ENCODE results near the gene TALDO1. TPM values are rescaled to one million over a fixed set of nuclear protein-coding genes. Genes with fewer than 3 reads are reported as not detected.

The TALDO1 gene
- total and polyA plus RNA-seq, 2 experiments from 2014 or later: 353 to 402 TPM

- H2AFZ ChIP-seq: no peak overlapping the region
- H3K4me2 ChIP-seq: no peak overlapping the region
- Mint-ChIP-seq H3K36me3 (ENCODE audit: low read depth) (no peaks in the 10 kb centered on the region), H3K4me1 (peaks cover 9% of the 10 kb centered on the region; the same call in 2 of the 3 replicates), H3K27me3 (ENCODE audit: insufficient read depth, low read depth, poor library complexity) (peaks cover 16% of the 10 kb centered on the region), H3K4me3 (no peak overlapping the region), H3K27ac (no peak overlapping the region), H3K9me3 (no peaks in the 10 kb centered on the region; the same call in 2 of the 3 replicates)
- no peaks in the 10 kb centered on the region for H3K79me2 ChIP-seq (replicated peaks; ENCODE audit: insufficient read depth)
- 0 out of 2 replicates have a peak, but pooled peaks cover 19% of the 10 kb centered on the region for H3F3A ChIP-seq (replicated peaks; ENCODE audit: low read depth)
- ATAC-seq (no peak), DNase-seq (ENCODE audit: low spot score) (peak; percentile 53)
- no peaks in the 10 kb centered on the region for H4K20me1 ChIP-seq (replicated peaks; ENCODE audit: insufficient read depth)
- no peaks in the 10 kb centered on the region for H3K9me2 ChIP-seq (ENCODE audit: insufficient read depth)
- no peak overlapping the region for H3K27ac ChIP-seq (ENCODE audit: low read depth)
- TF ChIP-seq EZH2 (IDR thresholded peaks at IDR 0.05; ENCODE audit: low read depth, unreplicated experiment) (no peak), ZNF114 (CRISPR knock-in tag; IDR thresholded peaks at IDR 0.05) (no peak), JUNB (IDR thresholded peaks at IDR 0.05; ENCODE audit: unreplicated experiment) (no peak), NANOG (IDR thresholded peaks at IDR 0.05; ENCODE audit: borderline replicate concordance) (no peak), ETS1 (IDR thresholded peaks at IDR 0.05) (no peak)
- H3K36me3 ChIP-seq (ENCODE audit: insufficient read depth): no peaks in the 10 kb centered on the region
- peaks cover 3% of the 10 kb centered on the region for H3K4me1 ChIP-seq (ENCODE audit: insufficient read depth)
- no peaks in the 10 kb centered on the region for H3K27me3 ChIP-seq (ENCODE audit: insufficient read depth)
- H3K4me3 ChIP-seq: no peak overlapping the region
Observed at GRCh38 chr11:721741-722345, 25.4 kb upstream of the TALDO1 start.

GRCh38 chr11:722346-722811 is 24.9 kb upstream of the TALDO1 start:
- no peaks in the 10 kb centered on the region for H4K20me1 ChIP-seq (replicated peaks; ENCODE audit: insufficient read depth)
- no peak for ATAC-seq
- H3K27me3 Mint-ChIP-seq (ENCODE audit: insufficient read depth, low read depth, poor library complexity): peaks cover 18% of the 10 kb centered on the region
- TF ChIP-seq ZNF331 (CRISPR knock-in tag; IDR thresholded peaks at IDR 0.05; ENCODE audit: low read depth) (no peak), ETS1 (IDR thresholded peaks at IDR 0.05) (no peak), CREB1 (CRISPR knock-in tag; IDR thresholded peaks at IDR 0.05; ENCODE audit: low read depth) (no peak), ZNF462 (CRISPR knock-in tag; IDR thresholded peaks at IDR 0.05) (no peak), EZH2phosphoT487 (IDR thresholded peaks at IDR 0.05; ENCODE audit: unreplicated experiment) (no peak), NANOG (IDR thresholded peaks at IDR 0.05; ENCODE audit: borderline replicate concordance) (no peak), CTCF (conservative IDR thresholded peaks at IDR 0.05; ENCODE audit: low read depth in 2 of 2) (no peak), POLR2AphosphoS5 (IDR thresholded peaks at IDR 0.05; ENCODE audit: low read depth) (no peak), ZNF114 (CRISPR knock-in tag; IDR thresholded peaks at IDR 0.05) (no peak)

More at GRCh38 chr11:722346-722811, 24.9 kb upstream of the TALDO1 start:
- H3K4me1 Mint-ChIP-seq: peaks cover 9% of the 10 kb centered on the region; the same call in 2 of the 3 replicates
- Histone ChIP-seq H3K4me2 (no peak overlapping the region), H3K27ac (ENCODE audit: low read depth) (no peak overlapping the region), H3K4me3 (no peak overlapping the region), H3K27me3 (ENCODE audit: insufficient read depth) (no peaks in the 10 kb centered on the region), H3K36me3 (ENCODE audit: insufficient read depth) (no peaks in the 10 kb centered on the region), H2AFZ (no peak overlapping the region), H3K4me1 (ENCODE audit: insufficient read depth) (peaks cover 6% of the 10 kb centered on the region), H3K79me2 (replicated peaks; ENCODE audit: insufficient read depth) (no peaks in the 10 kb centered on the region), H3K9me2 (ENCODE audit: insufficient read depth) (no peaks in the 10 kb centered on the region), H3F3A (replicated peaks; ENCODE audit: low read depth) (0 out of 2 replicates have a peak, but pooled peaks cover 22% of the 10 kb centered on the region)
- H3K4me3 Mint-ChIP-seq: no peak overlapping the region
- no peaks in the 10 kb centered on the region; the same call in 2 of the 3 replicates for H3K9me3 Mint-ChIP-seq
- DNase-seq (ENCODE audit: low spot score): no peak
- no peaks in the 10 kb centered on the region for H3K36me3 Mint-ChIP-seq (ENCODE audit: low read depth)
- H3K27ac Mint-ChIP-seq: no peak overlapping the region
